DOHH2 (cell line): ENCODE results near the gene LLGL1.

ENCODE experiments used
- EZH2phosphoT487 ChIP-seq: fragments of 200-600 bp; sonication (generic); IDR thresholded peaks from 2 replicates; pipeline ENCODE4 v1.6.1; 2017; ENCODE audit warnings: borderline replicate concordance, mild to moderate bottlenecking, antibody characterized with exemption, low read length, moderate library complexity, mixed read lengths
- TF ChIP-seq, protein P1 (sequence below): fragments of 200-600 bp; sonication (generic); IDR thresholded peaks from one replicate; pipeline ENCODE4 v1.5.1; 2014; ENCODE audit warnings: antibody characterized with exemption, mild to moderate bottlenecking, low read depth, low read length; ENCODE audit not compliant: poor library complexity, severe bottlenecking

DNA sequence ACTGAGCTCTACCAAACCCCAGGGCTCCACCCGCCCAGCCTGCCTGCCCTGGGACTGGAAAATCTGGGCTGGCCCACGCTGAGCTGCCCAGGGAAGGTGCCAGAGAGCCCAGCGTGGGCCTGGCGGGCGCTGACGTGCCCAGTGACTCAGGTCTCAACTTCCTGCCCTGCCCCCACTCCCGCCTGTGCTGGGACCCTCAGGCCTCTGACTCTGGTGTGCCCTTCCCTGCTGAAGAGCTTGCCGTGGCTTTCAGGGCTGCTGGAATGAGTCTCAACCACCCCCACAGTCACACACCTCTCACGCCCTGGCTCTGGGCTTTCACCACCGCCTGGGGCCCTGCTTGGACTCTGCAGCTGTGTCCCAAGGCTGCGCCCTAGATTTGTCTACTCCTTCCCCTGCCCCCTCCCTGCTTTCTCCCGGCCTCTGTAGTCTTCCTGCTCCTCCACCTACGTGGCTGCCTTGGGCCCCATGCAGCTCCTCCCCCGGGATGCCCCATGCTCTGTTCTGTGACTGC is 10.4 kb downstream of the LLGL1 start:
- TF ChIP-seq, protein P1, sequence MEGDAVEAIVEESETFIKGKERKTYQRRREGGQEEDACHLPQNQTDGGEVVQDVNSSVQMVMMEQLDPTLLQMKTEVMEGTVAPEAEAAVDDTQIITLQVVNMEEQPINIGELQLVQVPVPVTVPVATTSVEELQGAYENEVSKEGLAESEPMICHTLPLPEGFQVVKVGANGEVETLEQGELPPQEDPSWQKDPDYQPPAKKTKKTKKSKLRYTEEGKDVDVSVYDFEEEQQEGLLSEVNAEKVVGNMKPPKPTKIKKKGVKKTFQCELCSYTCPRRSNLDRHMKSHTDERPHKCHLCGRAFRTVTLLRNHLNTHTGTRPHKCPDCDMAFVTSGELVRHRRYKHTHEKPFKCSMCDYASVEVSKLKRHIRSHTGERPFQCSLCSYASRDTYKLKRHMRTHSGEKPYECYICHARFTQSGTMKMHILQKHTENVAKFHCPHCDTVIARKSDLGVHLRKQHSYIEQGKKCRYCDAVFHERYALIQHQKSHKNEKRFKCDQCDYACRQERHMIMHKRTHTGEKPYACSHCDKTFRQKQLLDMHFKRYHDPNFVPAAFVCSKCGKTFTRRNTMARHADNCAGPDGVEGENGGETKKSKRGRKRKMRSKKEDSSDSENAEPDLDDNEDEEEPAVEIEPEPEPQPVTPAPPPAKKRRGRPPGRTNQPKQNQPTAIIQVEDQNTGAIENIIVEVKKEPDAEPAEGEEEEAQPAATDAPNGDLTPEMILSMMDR = no peak
- TF ChIP-seq EZH2phosphoT487 = no peak
